ENCODE results near the gene SOX30. TPM values are rescaled to one million over a fixed set of nuclear protein-coding genes. Genes with fewer than 3 reads are reported as not detected.

The SOX30 gene
- total RNA-seq, 2 donors from 2014 or later: 0.48 TPM; not detected in 1

- H3K9me3 ChIP-seq (ENCODE audit: control insufficient read depth, low read length): no peaks in the 10 kb centered on the region
- no peak overlapping the region for H3K4me3 ChIP-seq (ENCODE audit: low read length)
- peaks cover 5% of the 10 kb centered on the region for H3K4me1 ChIP-seq (ENCODE audit: control insufficient read depth, insufficient read depth, low read length)
- H3K4me1 Mint-ChIP-seq: peaks cover 23% of the 10 kb centered on the region
- H3K36me3 Mint-ChIP-seq (ENCODE audit: low read depth): no peaks in the 10 kb centered on the region
- 60 to 82% methylated on average over 2 to 3 of the region's 3 CpGs for WGBS, 2 experiments (ENCODE audit: insufficient coverage in 1 of 2, insufficient read length in 1 of 2)
- peaks cover 9% of the 10 kb centered on the region for H3K27me3 Mint-ChIP-seq (ENCODE audit: insufficient read depth)
- no peak overlapping the region for H3K27ac Mint-ChIP-seq
- no peak overlapping the region for H3K4me3 Mint-ChIP-seq
- no peaks in the 10 kb centered on the region for H3K9me3 Mint-ChIP-seq
- H3K27ac ChIP-seq (ENCODE audit: low read depth, low read length): no peak overlapping the region
- no peak for TF ChIP-seq CTCF (conservative IDR thresholded peaks at IDR 0.05)
- no peaks in the 10 kb centered on the region for H3K27me3 ChIP-seq (ENCODE audit: control insufficient read depth, insufficient read depth, low read length, poor library complexity, severe bottlenecking)
- H3K36me3 ChIP-seq (ENCODE audit: control insufficient read depth, insufficient read depth, low read length): no peaks in the 10 kb centered on the region
- no peak overlapping the region for H3K9ac ChIP-seq (ENCODE audit: extremely low read depth, low read length, poor library complexity, severe bottlenecking)
- DNase-seq: no peak
These were observed 30.0 kb upstream of the SOX30 start for GRCh38 chr5:157682257-157682656.

- 85 to 91% methylated on average over 3 to 4 of the region's 4 CpGs for whole genome bisulfite sequencing, 2 experiments (ENCODE audit: insufficient coverage in 1 of 2, insufficient read length in 1 of 2)
- Histone ChIP-seq H3K4me1 (ENCODE audit: control insufficient read depth, insufficient read depth, low read length) (peaks cover 5% of the 10 kb centered on the region), H3K27ac (ENCODE audit: low read depth, low read length) (no peak overlapping the region), H3K9me3 (ENCODE audit: control insufficient read depth, low read length) (no peaks in the 10 kb centered on the region), H3K27me3 (ENCODE audit: control insufficient read depth, insufficient read depth, low read length, poor library complexity, severe bottlenecking) (no peaks in the 10 kb centered on the region), H3K36me3 (ENCODE audit: control insufficient read depth, insufficient read depth, low read length) (no peaks in the 10 kb centered on the region), H3K9ac (ENCODE audit: extremely low read depth, low read length, poor library complexity, severe bottlenecking) (no peak overlapping the region), H3K4me3 (ENCODE audit: low read length) (no peak overlapping the region)
- Mint-ChIP-seq H3K4me1 (peaks cover 13% of the 10 kb centered on the region), H3K4me3 (no peak overlapping the region), H3K27ac (no peak overlapping the region), H3K27me3 (ENCODE audit: insufficient read depth) (peaks cover 17% of the 10 kb centered on the region), H3K9me3 (no peaks in the 10 kb centered on the region), H3K36me3 (ENCODE audit: low read depth) (no peaks in the 10 kb centered on the region)
- TF ChIP-seq CTCF (conservative IDR thresholded peaks at IDR 0.05): no peak
- DNase-seq: no peak
These were observed 28.8 kb upstream of the SOX30 start for GRCh38 chr5:157681048-157681447.

- TF ChIP-seq CTCF (conservative IDR thresholded peaks at IDR 0.05): no peak
- Histone ChIP-seq H3K9ac (ENCODE audit: extremely low read depth, low read length, poor library complexity, severe bottlenecking) (no peak overlapping the region), H3K27ac (ENCODE audit: low read depth, low read length) (no peak overlapping the region), H3K4me3 (ENCODE audit: low read length) (no peak overlapping the region), H3K36me3 (ENCODE audit: control insufficient read depth, insufficient read depth, low read length) (no peaks in the 10 kb centered on the region), H3K9me3 (ENCODE audit: control insufficient read depth, low read length) (no peaks in the 10 kb centered on the region), H3K4me1 (ENCODE audit: control insufficient read depth, insufficient read depth, low read length) (peaks cover 5% of the 10 kb centered on the region), H3K27me3 (ENCODE audit: control insufficient read depth, insufficient read depth, low read length, poor library complexity, severe bottlenecking) (no peaks in the 10 kb centered on the region)
- DNase-seq: no peak
- WGBS, 2 experiments (ENCODE audit: insufficient coverage in 1 of 2, insufficient read length in 1 of 2): 97 to 100% methylated on average over 2 of the region's 2 CpGs
- Mint-ChIP-seq H3K36me3 (ENCODE audit: low read depth) (no peaks in the 10 kb centered on the region), H3K4me1 (peaks cover 11% of the 10 kb centered on the region), H3K27me3 (ENCODE audit: insufficient read depth) (peaks cover 21% of the 10 kb centered on the region), H3K4me3 (no peak overlapping the region), H3K27ac (no peak overlapping the region), H3K9me3 (no peaks in the 10 kb centered on the region)
These were observed 28.0 kb upstream of the SOX30 start for GRCh38 chr5:157680239-157680638.
